GM12891 (cell line): ENCODE results near the gene IDE. TPM values are rescaled to one million over a fixed set of nuclear protein-coding genes. Genes with fewer than 3 reads are reported as not detected.

ENCODE experiments used
- DNase-seq: peaks from one replicate; pipeline ENCODE4 v3.0.0; 2011; ENCODE audit warnings: low spot score; ENCODE audit not compliant: insufficient read length
- FAIRE-seq: peaks from 2 replicates; lab custom pipeline; 2011; peaks lifted over from hg19 to GRCh38; lab: Jason Lieb, UNC
- PAX5 ChIP-seq: IDR thresholded peaks from 2 replicates; pipeline ENCODE4 v1.6.1; 2011; ENCODE audit warnings: low read length, moderate library complexity, mild to moderate bottlenecking; ENCODE audit not compliant: insufficient read depth, severe bottlenecking
- POLR2A ChIP-seq: IDR thresholded peaks from 2 replicates; pipeline ENCODE4 v1.6.1; 2011; ENCODE audit warnings: low read depth, low read length, control low read depth
- POLR2AphosphoS5 ChIP-seq: IDR thresholded peaks from 2 replicates; pipeline ENCODE4 v1.6.1; 2011; ENCODE audit warnings: low read depth, low read length, control low read depth
- POU2F2 ChIP-seq: IDR thresholded peaks from 2 replicates; pipeline ENCODE4 v1.6.1; 2011; ENCODE audit warnings: low read depth, mild to moderate bottlenecking, control low read depth, low read length, moderate library complexity
- SPI1 ChIP-seq: IDR thresholded peaks from 2 replicates; pipeline ENCODE4 v1.6.1; 2011; ENCODE audit warnings: low read depth, low read length, control low read depth
- TAF1 ChIP-seq: IDR thresholded peaks from 2 replicates; pipeline ENCODE4 v1.6.1; 2011; ENCODE audit warnings: low read depth, low read length, control low read depth
- polyA plus RNA-seq: library from polyadenylated mRNA; unstranded; fragments of >200 nt; gene quantifications from one replicate; pipeline ENCODE4 v1.2.1, GENCODE V29; 2012; ENCODE audit warnings: low read depth, missing spikeins, inconsistent platforms; ENCODE audit not compliant: missing spikeins

IDE gene
- 9.1 TPM for polyA plus RNA-seq

- FAIRE-seq (peak; percentile 95), DNase-seq (peak; percentile 80)
- TF ChIP-seq PAX5 (peak; percentile 17), SPI1 (no peak), TAF1 (peak; percentile 22; the same call in 1 of the 2 replicates), POU2F2 (no peak), POLR2AphosphoS5 (no peak), POLR2A (0 out of 2 replicates have a peak, but pooled peaks have one; percentile 39)
These were observed at the start of gene IDE for GRCh38 chr10:92573798-92574547. TSS of gene IDE (minus strand) at chr10:92574093. CDS start at chr10:92574019, 74 bp downstream.

- TF ChIP-seq POLR2A (no peak), PAX5 (no peak), SPI1 (no peak), TAF1 (no peak), POLR2AphosphoS5 (no peak), POU2F2 (no peak)
- FAIRE-seq (no peak), DNase-seq (no peak)
These were observed 45.5 kb upstream of the IDE start for GRCh38 chr10:92619368-92619767.

- TF ChIP-seq PAX5: no peak
- no peak for DNase-seq
- no peak for FAIRE-seq
These were observed 41.6 kb upstream of the IDE start for GRCh38 chr10:92615515-92615914.

- DNase-seq: no peak
- no peak for FAIRE-seq
- TF ChIP-seq TAF1: no peak
- TF ChIP-seq SPI1: no peak
- TF ChIP-seq PAX5: no peak
- no peak for TF ChIP-seq POLR2AphosphoS5
- no peak for TF ChIP-seq POU2F2
- no peak for TF ChIP-seq POLR2A
These were observed 30.9 kb upstream of the IDE start for GRCh38 chr10:92604841-92605240.

- FAIRE-seq (no peak), DNase-seq (no peak)
- TF ChIP-seq POU2F2 (no peak), SPI1 (0 out of 2 replicates have a peak, but pooled peaks have one; percentile 4), TAF1 (no peak), PAX5 (no peak), POLR2AphosphoS5 (no peak)
These were observed 24.4 kb upstream of the IDE start for GRCh38 chr10:92598321-92598720.

- no peak for DNase-seq
- FAIRE-seq: no peak
- no peak for TF ChIP-seq TAF1
- no peak for TF ChIP-seq POU2F2
- no peak for TF ChIP-seq PAX5
- TF ChIP-seq POLR2A: no peak
- no peak for TF ChIP-seq POLR2AphosphoS5
- no peak for TF ChIP-seq SPI1
These were observed 21.6 kb upstream of the IDE start for GRCh38 chr10:92595505-92595904.

GRCh38 chr10:92593619-92594588 lies 20.0 kb upstream of the IDE start:
- no peak for DNase-seq
- FAIRE-seq: no peak
- no peak for TF ChIP-seq POLR2A
- no peak for TF ChIP-seq SPI1
- TF ChIP-seq POLR2AphosphoS5: no peak
- no peak for TF ChIP-seq PAX5
- no peak for TF ChIP-seq TAF1
- TF ChIP-seq POU2F2: no peak

- FAIRE-seq: peak; percentile 93
- peak; percentile 69 for DNase-seq
- TF ChIP-seq TAF1 (peak; percentile 81), SPI1 (no peak), PAX5 (no peak), POLR2AphosphoS5 (peak; percentile 92), POLR2A (peak; percentile 96), POU2F2 (peak; percentile 0; the same call in 1 of the 2 replicates)
These were observed 19.1 kb upstream of the IDE start, which contains the start of gene KIF11 for GRCh38 chr10:92592761-92593618. TSS of gene KIF11 (plus strand) at chr10:92593130. CDS start at chr10:92593376, 246 bp downstream.
